ENCODE measurements around the gene F12. TPM values are rescaled to one million over a fixed set of nuclear protein-coding genes. Genes with fewer than 3 reads are reported as not detected.

The F12 gene
- 14.7 to 28.1 TPM (median 25.9 TPM) in 5 replicates for total RNA-seq (2022; extraction: Qiagen RNA extraction)

DNA sequence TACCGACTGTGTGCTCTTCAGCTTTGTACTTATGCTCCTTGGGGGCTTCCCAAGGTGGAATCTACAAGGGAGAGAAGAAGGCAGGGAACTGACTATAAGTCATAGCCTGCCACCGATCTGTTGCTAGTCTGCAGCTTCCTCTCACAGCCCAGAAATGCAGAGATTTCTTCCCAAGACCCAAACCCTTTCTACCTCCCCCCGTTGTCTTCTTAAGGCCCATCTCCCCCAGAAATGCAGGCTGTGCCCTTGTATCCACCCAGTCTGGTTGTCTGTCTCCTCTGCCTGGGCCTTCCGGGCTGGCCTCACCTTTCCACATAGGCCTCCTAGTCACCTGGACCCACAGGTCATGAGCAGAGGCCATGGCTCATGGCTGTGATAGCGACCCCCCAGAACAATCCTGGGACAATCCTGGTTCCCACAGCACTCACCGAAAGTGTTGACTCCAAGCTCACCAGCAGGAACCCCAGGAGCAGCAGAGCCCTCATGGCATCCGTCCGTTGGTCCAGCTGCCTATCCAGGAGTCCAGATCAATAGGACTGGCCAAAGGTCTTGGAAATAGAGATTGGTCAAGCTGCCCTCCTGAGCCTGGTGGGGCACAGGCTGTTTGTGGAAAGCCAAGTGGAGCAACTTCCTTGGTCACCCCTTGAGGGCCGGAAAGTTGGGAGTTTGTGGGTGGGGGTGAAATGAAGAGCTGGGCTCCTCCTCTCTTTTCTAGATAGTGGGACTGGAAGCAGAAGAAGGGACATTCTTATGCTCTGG lies at the start of gene F12:
Gene F12, minus strand, starts transcription at position 522 of the 759 bp plus-strand sequence. Its CDS starts 37 bp downstream, at position 485.

DNA sequence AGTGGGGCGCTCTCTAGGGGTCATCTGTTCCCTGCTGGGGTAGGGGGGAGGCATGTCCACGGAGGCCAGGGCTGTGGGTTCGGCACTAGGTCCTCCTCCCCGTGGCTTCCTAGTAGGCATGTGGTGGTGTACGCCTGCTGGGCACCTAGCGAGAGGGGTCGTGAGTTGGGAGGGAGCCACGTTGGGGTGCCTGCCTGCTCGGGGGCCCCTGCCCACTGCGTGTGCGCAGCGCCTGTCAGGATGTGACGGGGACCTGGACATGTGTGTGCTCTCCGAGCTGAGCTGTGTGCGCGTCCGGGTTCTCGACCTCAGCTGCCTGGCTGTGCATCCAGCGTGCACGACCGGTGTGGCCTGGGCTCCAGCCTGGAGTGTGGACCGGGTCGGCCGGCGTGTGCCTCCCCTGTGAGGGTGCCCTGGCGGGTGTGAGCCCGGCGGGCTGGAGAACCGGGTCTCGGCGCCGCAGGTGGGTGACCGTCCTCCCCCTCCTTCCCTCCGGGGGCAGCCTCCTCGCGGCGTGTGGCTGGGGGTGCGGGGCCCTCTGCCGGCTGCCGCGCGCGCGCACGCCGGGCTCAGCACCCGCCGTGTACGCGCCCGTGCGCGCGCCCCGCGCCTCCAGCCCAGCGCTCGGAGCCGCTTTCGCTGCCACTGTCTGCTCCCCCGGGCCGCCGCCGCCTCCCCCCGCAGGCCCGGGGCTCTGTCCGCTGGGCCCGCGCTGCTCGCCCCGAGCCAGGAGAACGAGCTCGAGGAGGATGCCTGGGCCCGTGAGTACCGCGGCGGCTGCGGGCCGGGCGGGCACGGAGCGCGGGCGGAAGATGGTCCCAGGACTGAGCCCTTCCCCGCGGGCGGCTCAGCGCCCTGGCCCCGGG lies 37.1 kb upstream of the F12 start, which contains the start of gene PRR7:
Gene PRR7, plus strand, starts transcription at position 615 of the 866 bp plus-strand sequence. CDS start 8,254 bp downstream, outside the sequence.

DNA sequence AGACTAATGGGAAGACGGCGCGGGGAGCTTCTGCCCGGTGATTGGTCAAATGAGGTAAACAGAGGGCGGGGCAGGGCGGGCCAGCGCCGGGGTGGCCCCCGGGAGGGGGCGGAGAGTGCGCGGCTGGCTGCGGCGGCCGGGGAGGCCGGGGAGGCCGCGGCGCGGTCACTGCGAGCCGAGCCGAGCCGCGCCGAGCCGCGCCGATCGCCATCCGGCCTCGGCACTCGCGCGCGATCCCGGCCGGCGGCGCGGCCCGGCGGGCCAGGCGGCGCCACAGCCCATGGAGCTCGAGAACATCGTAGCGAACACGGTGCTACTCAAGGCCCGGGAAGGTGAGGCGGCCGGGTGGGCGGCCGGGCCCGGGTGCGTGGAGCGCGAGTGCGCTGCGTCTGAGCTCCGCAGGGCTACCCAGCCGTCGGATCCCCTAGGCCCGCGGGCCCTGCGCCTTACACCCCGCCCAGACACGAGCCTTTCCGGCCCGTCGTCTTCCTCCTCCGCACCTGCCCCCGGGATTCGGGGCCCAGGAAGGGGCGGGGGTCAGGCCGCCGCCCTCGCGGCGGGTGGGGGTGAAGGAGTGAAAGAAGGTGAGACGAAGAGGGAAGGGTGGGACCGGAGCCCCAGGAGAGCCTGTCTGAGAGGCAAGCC lies 17.3 kb upstream of the F12 start, which contains the start of gene GRK6:
Gene GRK6, plus strand, starts transcription at position 111 of the 645 bp plus-strand sequence. Its CDS starts 170 bp downstream, at position 281.

DNA sequence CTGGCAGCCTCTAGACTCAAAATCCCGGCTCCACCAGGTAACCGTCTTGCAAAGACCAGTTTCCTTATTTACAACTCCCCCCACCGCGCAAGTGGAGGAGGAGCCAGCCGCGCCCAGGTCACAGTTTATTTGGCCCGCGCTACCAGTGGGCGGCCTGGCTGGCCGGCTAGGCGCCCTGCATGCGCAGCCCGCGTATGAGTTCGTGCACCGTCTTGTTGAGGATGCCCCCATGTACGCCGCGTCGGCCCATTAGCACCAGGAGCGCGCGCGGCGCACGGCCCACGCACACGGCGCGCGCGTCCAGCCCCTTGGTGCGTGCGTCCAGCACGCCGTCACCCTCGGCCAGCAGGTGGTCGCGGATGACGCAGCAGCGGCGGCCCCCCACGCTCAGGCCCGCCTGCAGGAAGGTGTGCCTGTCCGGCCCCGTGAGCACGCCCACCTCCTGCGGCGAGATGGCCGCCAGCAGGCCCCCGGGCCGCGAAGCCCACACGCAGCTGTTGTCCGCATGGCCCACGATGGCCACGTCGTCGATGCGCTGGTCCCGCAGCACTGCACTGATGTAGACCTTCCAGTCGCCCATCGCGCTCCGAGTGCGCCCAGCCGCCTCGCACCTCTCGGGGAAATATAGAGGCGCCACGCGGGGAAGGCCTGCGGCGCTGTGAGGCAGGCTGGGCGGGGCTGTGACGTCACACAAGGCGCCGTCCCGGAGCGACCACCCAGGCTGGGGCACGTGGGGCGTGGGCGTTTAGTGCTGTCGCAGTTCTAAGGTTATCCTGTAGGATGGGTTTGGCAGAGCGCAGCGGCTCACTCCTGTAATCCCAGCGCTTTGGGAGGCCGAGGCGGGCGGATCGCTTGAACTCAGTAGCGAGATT lies 9.1 kb downstream of the F12 start, which contains the start of gene PFN3:
Gene PFN3, minus strand, starts transcription at position 665 of the 872 bp plus-strand sequence. Its CDS starts 85 bp downstream, at position 580.

DNA sequence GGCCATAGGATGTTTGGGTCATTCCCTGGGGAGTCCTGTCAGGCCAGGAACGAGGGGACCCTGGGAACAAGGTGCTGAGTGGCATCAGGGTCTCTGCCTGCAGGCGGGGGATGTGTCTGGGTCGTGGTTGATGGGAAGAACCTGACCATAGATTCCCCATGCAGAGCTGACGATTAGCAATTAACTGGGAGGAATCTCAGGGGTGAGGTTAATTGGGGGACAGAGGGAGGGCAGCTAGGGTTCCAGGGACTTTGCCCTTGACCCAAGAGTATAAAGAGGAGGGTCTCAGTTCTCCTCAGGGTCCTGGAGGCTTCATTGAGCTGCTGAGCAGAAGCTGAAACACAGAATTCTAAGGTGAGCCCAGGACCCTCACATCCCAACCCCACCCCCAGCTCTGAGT lies 25.2 kb downstream of the F12 start, which contains the start of gene SLC34A1:
Gene SLC34A1, plus strand, starts transcription at position 301 of the 400 bp plus-strand sequence. CDS start 1,308 bp downstream, outside the sequence.

DNA sequence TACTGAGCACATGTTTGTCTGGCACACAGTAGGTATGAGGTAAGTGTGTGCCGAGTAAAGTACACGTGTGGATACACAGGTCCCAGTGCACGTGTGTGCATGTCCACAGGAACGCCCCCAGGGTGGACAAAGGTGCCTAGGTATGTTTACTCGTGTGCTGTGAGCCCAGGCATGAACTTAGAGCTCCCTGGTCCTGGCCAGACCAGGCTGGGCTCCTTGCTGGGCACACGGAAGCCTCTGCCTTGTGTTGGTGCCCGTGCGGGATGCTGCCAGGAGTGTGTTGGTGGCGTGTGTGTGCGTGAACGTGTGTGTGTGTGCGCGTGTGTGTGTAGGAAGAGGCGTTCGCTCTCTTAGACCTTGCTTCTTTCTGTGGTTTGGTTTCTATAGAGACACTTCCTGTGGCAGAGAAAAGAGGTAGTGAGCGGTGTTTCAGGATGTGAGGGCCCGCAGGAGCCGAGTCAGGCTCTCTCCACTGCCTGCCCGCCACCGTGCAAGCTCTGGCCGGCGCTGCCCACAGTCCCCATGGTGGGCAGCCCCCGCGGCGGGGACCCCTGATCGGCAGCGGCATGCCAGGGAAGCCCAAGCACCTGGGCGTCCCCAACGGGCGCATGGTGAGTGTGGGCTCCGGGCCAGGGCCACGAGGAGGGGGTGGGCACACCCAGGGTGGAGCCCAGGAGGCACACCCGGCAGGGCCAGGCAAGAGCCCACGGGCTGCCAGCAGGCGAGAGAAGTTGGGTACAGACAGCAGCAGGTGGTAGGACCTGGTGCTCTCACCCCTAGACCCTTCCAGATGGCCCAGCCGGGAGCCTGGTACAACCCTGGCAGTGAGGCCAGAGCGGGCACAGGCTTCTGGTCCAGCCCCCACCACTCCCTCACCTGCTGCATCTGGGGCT lies 51.7 kb downstream of the F12 start, which contains the start of gene RGS14:
Gene RGS14, plus strand, starts transcription at position 466 of the 893 bp plus-strand sequence. Its CDS starts 101 bp downstream, at position 567.

Other genes with a start within 250 kb of the F12 start
- gene RAB24, start 105.8 kb downstream of the F12 start, total RNA-seq (2022; extraction: Qiagen RNA extraction), result 22.0 to 29.4 TPM (median 28.2 TPM) in 5 replicates
- gene PRELID1, start 105.8 kb downstream of the F12 start, total RNA-seq (2022; extraction: Qiagen RNA extraction), result 273 to 409 TPM (median 372 TPM) in 5 replicates
- 12.8 to 22.6 TPM (median 20.6 TPM) in 5 replicates for gene MXD3, start 97.7 kb downstream of the F12 start, total RNA-seq (2022; extraction: Qiagen RNA extraction)
- gene LMAN2, start 57.9 kb downstream of the F12 start, total RNA-seq (2022; extraction: Qiagen RNA extraction), result 194 to 226 TPM (median 194 TPM) in 5 replicates
- gene RGS14, start 51.6 kb downstream of the F12 start, total RNA-seq (2022; extraction: Qiagen RNA extraction), result 3.9 to 8.2 TPM (median 6.4 TPM) in 5 replicates
- 0.02 TPM in 1 of 5 replicates, not detected in the others for gene SLC34A1, start 25.1 kb downstream of the F12 start, total RNA-seq (2022; extraction: Qiagen RNA extraction)
- not detected in 5 replicates for gene PFN3, start 8.9 kb downstream of the F12 start, total RNA-seq (2022; extraction: Qiagen RNA extraction)
- 17.5 to 29.2 TPM (median 26.9 TPM) in 5 replicates for gene GRK6, start 17.1 kb upstream of the F12 start, total RNA-seq (2022; extraction: Qiagen RNA extraction)
- gene PRR7, start 37.2 kb upstream of the F12 start, total RNA-seq (2022; extraction: Qiagen RNA extraction), result 13.2 to 40.2 TPM (median 35.2 TPM) in 5 replicates
- 55.6 to 82.0 TPM (median 74.1 TPM) in 5 replicates for gene DBN1, start 64.1 kb upstream of the F12 start, total RNA-seq (2022; extraction: Qiagen RNA extraction)
- 81.9 to 105 TPM (median 96.8 TPM) in 5 replicates for gene PDLIM7, start 88.0 kb upstream of the F12 start, total RNA-seq (2022; extraction: Qiagen RNA extraction)
- gene DOK3, start 100.3 kb upstream of the F12 start, total RNA-seq (2022; extraction: Qiagen RNA extraction), result 2.4 to 5.6 TPM (median 4.2 TPM) in 5 replicates
- gene DDX41, start 107.4 kb upstream of the F12 start, total RNA-seq (2022; extraction: Qiagen RNA extraction), result 105 to 147 TPM (median 111 TPM) in 5 replicates
- 24.3 to 36.0 TPM (median 33.0 TPM) in 5 replicates for gene FAM193B, start 145.0 kb upstream of the F12 start, total RNA-seq (2022; extraction: Qiagen RNA extraction)
- 280 to 284 TPM (median 281 TPM) in 5 replicates for gene TMED9, start 182.6 kb upstream of the F12 start, total RNA-seq (2022; extraction: Qiagen RNA extraction)
- gene B4GALT7, start 190.6 kb upstream of the F12 start, total RNA-seq (2022; extraction: Qiagen RNA extraction), result 18.7 to 31.8 TPM (median 29.2 TPM) in 5 replicates